Heart left ventricle (tissue), 13 donors: ENCODE measurements around the gene ANKRD17.

Experiments used
- CTCF ChIP-seq, 12 donors: fragments of 200-600 bp; sonication (generic) in 4 of 12; IDR thresholded peaks; one replicate each; pipeline versions ENCODE4 v1.5.0 to v1.8.0; 2018 to 2022; ENCODE audit warnings: antibody characterized with exemption in 12 of 12, mild to moderate bottlenecking in 5 of 12
- POLR2A ChIP-seq, 2 donors: fragments of 450-650 bp; IDR thresholded peaks; one replicate each; pipeline ENCODE4 v1.6.1; 2017; ENCODE audit warnings: antibody characterized with exemption in 2 of 2, mild to moderate bottlenecking in 2 of 2, moderate library complexity in 2 of 2
- donor health status: ischemic (EF 13 %, LVEDD 7.1; RV severe dilation, severe dysfunction).
- donor health status: DM: no; HTN: yes; CAD: no.
- donor health status: DM: no; HTN: no; CAD: no.
- donor health status: ischemic (EF 25% LVEDD 6.9; RV normal size, moderate dysfunction).
- donor health status: ischemic (EF 25% LVEDD 5.7; RV mildly dilated, moderate dysfunction).
- donor health status: ischemic (EF 35%, LVEDD 5.7; RV mildly dilated, moderate dysfunction).
- donor health status: nonischemic (EF 11% LVEDD 7.7; RV severe dilation, severe dysfunction).
- donor health status: DM: yes; HTN: yes; CAD: no.
- donor health status: PGD.
- donor health status: ischemic (EF 29% LVEDD 5.4; RV normal size, mild dysfunction).
- donor health status: nonischemic (EF 23%, LVEDD 6.1; RV moderate dilation, normal function).

- TF ChIP-seq CTCF (IDR thresholded peaks at IDR 0.05), result no peak
- TF ChIP-seq POLR2A (IDR thresholded peaks at IDR 0.05), result no peak
Observed at GRCh38 chr4:73248821-73249220, 9.8 kb downstream of the ANKRD17 start.
